ENCODE measurements around the gene WDR31. TPM values are rescaled to one million over a fixed set of nuclear protein-coding genes. Genes with fewer than 3 reads are reported as not detected.
"Not testable (repeated sequence)": the region's sequence is repeated elsewhere in the genome, so short reads cannot be mapped to it uniquely, and the experiment has no call there.

The WDR31 gene
- total RNA-seq, 1 donor from 2014 or later, result 2.3 TPM

GRCh38 chr9:113368348-113368981 is 28.4 kb upstream of the WDR31 start:
- no peak for DNase-seq

- not testable (repeated sequence) for DNase-seq
Observed at GRCh38 chr9:113365652-113366051, 25.6 kb upstream of the WDR31 start.

- DNase-seq, result no peak
Observed at GRCh38 chr9:113364951-113365350, 24.9 kb upstream of the WDR31 start.

DNA sequence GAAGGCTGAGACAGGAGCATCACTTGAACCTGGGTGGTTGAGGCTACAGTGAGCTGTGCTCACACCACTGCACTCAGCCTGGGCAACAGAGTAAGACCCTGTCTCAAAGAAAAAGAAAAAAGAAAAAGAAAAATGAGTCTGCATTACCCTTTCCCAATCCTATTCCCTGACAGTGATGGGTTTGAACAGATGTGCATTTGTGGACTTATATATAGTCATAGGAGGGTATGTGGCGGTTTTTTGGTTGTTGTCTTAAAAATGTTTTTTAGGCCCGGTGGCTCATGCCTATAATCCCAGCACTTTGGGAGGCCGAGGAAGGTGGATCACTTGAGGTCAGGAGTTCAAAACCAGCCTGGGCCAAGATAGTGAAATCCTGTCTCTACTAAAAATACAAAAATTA is 23.3 kb upstream of the WDR31 start:
- DNase-seq, result no peak

GRCh38 chr9:113361304-113362018 is 21.4 kb upstream of the WDR31 start:
- no peak for DNase-seq

DNA sequence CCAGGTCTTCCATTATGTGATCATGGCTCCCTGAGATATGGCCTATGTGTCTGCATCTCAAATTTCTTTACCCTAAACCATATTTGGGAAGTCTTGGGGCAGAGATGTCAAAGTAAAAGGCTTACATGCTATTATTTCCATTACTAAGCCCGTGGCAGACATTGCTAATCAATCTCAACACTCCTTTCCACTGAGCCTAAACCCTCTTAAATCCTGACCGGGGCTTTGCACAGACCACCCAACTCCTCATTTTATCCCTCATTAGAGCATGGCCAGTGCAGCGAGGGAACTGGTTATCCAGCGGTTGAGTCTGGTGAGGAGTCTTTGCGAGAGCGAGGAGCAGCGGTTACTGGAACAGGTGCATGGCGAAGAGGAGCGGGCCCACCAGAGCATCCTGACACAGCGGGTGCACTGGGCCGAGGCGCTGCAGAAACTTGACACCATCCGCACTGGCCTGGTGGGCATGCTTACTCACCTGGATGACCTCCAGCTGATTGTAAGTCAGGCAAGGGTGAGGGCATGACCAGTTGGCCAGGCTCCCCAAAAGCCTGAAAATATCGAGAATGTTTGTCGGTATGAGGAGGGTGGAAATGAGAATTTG is 20.3 kb upstream of the WDR31 start:
- no peak for DNase-seq

GRCh38 chr9:113359385-113359784 is 19.3 kb upstream of the WDR31 start:
- DNase-seq, result no peak

GRCh38 chr9:113356686-113357292 is 16.7 kb upstream of the WDR31 start:
- DNase-seq, result no peak

DNA sequence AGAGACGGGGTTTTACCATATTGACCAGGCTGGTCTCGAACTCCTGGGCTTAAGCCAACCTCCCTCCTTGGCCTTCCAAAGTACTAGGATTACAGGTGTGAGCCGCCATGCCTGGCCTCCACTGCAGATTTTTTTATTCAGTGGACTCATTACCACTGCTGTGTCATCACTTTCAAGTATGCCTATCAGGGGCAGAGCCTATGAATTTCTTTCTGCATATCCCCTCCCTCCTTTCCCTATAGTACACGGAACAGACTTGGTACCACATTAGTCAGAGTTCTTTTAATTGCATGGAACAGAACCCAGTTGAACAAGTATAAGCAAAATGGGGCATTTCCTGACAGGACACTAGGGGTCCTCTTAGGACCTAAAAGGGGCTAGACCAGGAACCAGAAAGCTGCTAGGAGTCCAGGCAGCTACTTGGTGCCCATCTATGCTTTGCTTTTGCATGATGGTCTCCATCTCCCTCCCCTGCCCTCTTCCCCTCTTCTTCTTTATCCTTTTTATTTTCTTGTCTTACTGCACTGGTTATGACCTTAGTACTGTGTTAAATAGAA is 15.0 kb upstream of the WDR31 start:
- DNase-seq, result no peak

DNA sequence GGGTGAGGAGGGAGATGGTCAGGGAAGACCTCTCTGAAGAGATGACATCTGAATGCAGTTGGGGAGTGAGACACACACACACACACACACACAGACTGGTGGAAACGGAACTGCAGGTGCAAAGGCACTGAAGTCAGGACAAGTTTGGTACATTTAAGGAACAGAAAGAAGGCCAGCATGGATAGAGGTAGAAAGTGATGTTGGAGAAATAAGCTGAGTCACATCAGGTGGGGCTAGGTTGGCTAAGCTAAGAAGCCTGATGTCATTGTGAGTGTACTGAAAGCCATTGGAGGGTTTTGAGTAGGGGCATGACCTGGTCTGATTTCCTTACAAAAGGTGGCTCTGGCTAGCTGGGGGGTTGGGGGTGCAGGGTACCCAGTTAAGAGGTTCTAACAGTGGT is 12.3 kb upstream of the WDR31 start:
- DNase-seq, result no peak

- no peak for DNase-seq
Observed at GRCh38 chr9:113352006-113352405, 11.9 kb upstream of the WDR31 start.

DNA sequence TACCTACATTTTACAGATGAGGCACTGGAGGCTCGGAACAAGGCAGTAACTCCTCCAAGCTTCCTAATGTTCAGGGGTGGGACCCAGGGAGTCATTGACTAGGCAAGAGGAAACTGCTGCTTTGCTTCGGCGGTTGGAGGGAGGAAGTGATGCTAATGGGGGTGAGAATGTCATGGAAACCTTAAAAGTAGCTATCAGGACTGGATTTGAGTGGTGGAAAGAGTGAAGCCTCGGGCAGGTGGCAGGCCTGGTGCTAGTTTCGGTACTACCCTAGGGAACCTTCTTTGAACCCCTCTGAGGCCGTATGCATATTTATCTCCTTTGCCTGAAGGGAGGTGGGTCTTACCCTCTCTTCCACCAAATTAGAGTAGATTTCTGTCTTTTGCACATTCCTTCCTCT is 10.9 kb upstream of the WDR31 start:
- no peak for DNase-seq

DNA sequence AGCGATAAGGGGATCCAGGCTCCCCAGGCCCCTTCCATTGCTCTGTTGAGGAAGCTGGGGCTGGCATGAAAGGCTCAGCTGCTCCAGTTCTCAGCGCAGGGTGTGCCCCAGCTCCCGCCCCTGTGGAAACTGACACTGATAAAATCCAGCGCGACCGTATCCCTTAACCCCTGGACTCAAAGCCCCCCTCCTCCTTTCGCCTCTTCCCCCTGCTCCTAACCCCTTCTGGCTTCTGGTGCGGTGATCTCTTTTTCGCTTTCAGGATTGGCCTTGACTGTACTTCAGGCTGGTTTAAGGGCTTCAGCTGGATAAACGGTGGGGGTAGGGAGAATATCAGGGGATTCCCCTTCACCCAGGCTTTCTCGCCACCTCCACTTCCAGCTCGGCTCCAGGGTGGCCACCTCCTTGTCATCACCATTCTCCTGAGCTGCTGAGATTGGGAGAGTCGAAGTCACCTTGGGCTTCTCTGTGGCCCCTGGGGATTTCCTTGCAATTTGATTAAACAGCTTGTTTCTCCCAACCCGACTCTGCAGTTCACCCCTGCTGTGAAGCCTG is 10.1 kb upstream of the WDR31 start:
- no peak for DNase-seq

DNA sequence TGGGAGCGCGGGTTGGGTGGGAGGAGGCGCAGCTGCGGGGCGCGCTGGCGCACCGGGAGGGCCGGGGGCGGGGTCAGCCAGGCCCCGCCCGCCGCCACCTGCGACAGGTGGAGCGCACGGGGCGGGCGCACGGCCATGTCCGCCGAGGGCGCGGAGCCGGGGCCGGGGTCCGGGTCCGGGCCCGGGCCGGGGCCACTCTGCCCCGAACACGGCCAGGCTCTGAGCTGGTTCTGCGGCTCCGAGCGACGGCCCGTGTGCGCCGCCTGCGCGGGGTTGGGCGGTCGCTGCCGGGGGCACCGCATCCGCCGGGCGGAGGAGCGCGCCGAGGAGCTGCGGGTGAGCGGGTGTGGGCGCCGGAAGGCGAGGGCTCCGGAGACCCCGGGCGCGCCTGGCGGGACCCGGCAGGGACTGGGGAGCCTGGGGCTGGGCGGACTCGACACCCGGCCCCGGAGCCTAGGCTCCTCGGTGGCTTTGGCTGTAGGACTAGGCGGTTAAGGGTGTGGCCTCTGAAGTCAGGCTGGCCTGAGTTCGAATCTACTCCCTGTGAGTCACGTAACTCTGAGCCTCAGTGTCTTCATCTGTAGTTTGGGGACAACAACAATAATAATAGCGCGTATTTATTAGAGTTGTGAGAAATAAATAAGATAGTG is 9.5 kb upstream of the WDR31 start, which contains the start of gene BSPRY:
Gene BSPRY, plus strand, starts transcription at position 97 of the 650 bp plus-strand sequence. Its CDS starts 39 bp downstream, at position 136.
- no peak for DNase-seq

DNA sequence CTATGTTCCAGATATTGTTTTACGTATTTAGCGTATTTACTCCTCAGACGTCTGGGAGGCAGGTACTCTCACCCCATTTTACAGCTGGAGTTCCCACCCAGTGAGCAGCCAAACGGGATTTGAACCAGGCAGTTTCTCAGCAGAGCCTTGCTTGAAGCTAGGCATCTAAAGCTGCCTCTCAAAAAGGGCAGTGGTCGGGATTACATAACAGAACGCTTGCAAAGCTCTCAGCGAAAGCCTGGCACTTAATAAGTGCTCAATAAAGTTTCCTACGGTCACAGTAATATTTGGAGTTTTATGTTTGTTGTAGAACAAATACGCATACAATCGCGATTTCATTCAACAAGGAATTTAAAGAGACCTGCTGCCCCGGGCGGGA is 9.0 kb upstream of the WDR31 start:
- no peak for DNase-seq

- no peak for DNase-seq
Observed at GRCh38 chr9:113348437-113348836, 8.4 kb upstream of the WDR31 start.

GRCh38 chr9:113345671-113346070 is 5.6 kb upstream of the WDR31 start:
- no peak for DNase-seq

DNA sequence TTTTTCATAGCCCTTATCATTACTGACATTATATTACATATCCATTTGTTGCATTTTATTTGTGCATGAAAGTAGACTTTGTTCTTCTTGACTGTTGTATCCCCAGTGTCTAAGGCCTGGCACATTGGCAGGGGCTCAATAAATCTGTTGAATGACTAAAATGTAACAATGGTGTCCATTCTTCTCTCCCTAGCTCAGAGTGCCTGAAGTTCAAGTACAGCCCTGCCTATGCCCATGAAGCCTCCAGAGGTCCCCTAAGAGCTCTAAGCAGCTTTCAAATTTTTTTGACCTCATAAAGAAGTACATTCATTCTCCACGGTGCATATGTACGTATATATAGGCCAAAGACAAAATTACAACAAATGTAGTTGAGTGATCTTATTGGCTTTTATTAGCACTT is 5.1 kb upstream of the WDR31 start:
- DNase-seq, result no peak

- DNase-seq, result peak; percentile 53
Observed at GRCh38 chr9:113343732-113344231, 3.7 kb upstream of the WDR31 start.

DNA sequence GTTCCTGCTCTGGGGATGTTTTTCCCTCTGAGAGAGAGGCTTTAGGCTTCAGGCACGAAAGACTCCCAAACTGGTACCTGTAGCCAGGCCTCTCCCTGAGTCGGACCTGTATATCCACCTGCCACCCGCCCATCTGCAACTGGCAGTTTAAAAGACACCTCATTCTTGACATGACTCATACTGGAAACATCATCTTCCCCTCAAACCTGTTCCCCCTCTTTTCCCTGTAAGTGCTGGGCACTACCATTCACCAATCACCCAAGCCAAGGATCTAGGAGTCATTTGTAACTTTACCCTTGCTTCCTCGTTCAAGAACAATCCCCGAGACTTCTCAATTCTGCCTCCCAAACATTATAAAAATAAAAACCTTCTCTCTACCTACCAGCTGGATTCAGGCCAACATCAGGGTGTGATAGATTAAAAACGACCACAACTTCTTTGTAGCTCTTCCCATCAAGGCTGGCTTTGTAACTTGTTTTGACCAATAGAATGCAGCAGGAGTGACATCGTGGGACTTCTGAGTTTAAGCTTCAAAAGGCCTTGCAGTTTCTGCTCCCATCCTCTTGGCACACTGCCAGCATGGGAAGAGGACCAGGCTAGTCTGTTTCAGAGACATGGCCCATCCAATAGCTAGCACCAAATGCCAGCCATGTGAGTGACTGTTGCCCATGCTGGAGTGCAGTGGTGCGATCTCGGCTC is 1.8 kb upstream of the WDR31 start:
- DNase-seq, result peak; percentile 4

- DNase-seq, result no peak
Observed at GRCh38 chr9:113337714-113338113, 2.4 kb downstream of the WDR31 start.
